Ectodermal cell (in vitro differentiated cells): ENCODE results near the gene DLX2.

Source experiments
- H3K27ac ChIP-seq: 2 replicates; pipeline ENCODE4 v1.7.0; 2013; ENCODE audit warnings: mild to moderate bottlenecking, low read depth, low read length; ENCODE audit not compliant: insufficient read depth, poor library complexity, severe bottlenecking
- H3K27me3 ChIP-seq: 2 replicates; pipeline ENCODE4 v1.7.0; 2013; ENCODE audit warnings: mild to moderate bottlenecking, low read length; ENCODE audit not compliant: insufficient read depth, control insufficient read depth, poor library complexity, severe bottlenecking
- H3K36me3 ChIP-seq: one replicate; pipeline ENCODE4 v1.7.0; 2013; ENCODE audit warnings: low read length; ENCODE audit not compliant: control insufficient read depth, insufficient read depth
- H3K4me1 ChIP-seq: one replicate; pipeline ENCODE4 v1.7.0; 2013; ENCODE audit warnings: low read length; ENCODE audit not compliant: control insufficient read depth, insufficient read depth
- H3K4me3 ChIP-seq: 2 replicates; pipeline ENCODE4 v1.7.0; 2013; ENCODE audit warnings: low read depth, low read length, control low read depth; ENCODE audit not compliant: insufficient read depth
- H3K9me3 ChIP-seq: 2 replicates; pipeline ENCODE4 v1.7.0; 2013; ENCODE audit warnings: mild to moderate bottlenecking, low read length, moderate library complexity; ENCODE audit not compliant: control insufficient read depth
- WGBS, 2 experiments: methylation state at CpG; one replicate each; pipeline ENCODE4 v1.1.7; 2013; ENCODE audit warnings: missing lambda C conversion rate in 2 of 2; 5-methylcytosine and 5-hydroxymethylcytosine counted together

Gene DLX2

DNA sequence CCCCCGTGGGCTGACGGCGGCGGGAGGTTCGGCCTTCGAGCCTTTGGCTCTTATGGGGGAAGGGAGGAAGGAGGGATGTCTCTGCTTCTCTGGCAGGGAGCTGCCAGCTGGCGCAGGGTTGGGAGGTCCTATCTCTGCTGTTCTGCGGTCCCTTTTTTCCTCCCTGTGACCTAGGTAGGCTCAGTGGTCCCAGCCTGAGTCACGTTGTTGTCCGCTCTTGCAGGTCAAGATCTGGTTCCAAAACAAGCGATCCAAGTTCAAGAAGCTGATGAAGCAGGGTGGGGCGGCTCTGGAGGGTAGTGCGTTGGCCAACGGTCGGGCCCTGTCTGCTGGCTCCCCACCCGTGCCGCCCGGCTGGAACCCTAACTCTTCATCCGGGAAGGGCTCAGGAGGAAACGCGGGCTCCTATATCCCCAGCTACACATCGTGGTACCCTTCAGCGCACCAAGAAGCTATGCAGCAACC lies 14.9 kb downstream of the DLX2 start:
- H3K4me1 ChIP-seq, result peaks cover 37% of the 10 kb centered on the region
- no peak overlapping the region for H3K27ac ChIP-seq
- no peaks in the 10 kb centered on the region for H3K36me3 ChIP-seq
- H3K4me3 ChIP-seq, result no peak overlapping the region
- 2% methylated on average over 23 of the region's 23 CpGs for WGBS, 2 experiments
- peaks cover 100% of the 10 kb centered on the region for H3K27me3 ChIP-seq
- H3K9me3 ChIP-seq, result no peaks in the 10 kb centered on the region

GRCh38 chr2:172087207-172087779 lies 15.4 kb downstream of the DLX2 start:
- H3K9me3 ChIP-seq, result no peaks in the 10 kb centered on the region
- H3K27ac ChIP-seq, result no peak overlapping the region
- H3K4me3 ChIP-seq, result peak overlapping the region; percentile 14
- H3K4me1 ChIP-seq, result peaks cover 37% of the 10 kb centered on the region
- no peaks in the 10 kb centered on the region for H3K36me3 ChIP-seq
- H3K27me3 ChIP-seq, result peaks cover 100% of the 10 kb centered on the region
- whole genome bisulfite sequencing, 2 experiments, result 1% methylated on average over 28 to 31 of the region's 31 CpGs

DNA sequence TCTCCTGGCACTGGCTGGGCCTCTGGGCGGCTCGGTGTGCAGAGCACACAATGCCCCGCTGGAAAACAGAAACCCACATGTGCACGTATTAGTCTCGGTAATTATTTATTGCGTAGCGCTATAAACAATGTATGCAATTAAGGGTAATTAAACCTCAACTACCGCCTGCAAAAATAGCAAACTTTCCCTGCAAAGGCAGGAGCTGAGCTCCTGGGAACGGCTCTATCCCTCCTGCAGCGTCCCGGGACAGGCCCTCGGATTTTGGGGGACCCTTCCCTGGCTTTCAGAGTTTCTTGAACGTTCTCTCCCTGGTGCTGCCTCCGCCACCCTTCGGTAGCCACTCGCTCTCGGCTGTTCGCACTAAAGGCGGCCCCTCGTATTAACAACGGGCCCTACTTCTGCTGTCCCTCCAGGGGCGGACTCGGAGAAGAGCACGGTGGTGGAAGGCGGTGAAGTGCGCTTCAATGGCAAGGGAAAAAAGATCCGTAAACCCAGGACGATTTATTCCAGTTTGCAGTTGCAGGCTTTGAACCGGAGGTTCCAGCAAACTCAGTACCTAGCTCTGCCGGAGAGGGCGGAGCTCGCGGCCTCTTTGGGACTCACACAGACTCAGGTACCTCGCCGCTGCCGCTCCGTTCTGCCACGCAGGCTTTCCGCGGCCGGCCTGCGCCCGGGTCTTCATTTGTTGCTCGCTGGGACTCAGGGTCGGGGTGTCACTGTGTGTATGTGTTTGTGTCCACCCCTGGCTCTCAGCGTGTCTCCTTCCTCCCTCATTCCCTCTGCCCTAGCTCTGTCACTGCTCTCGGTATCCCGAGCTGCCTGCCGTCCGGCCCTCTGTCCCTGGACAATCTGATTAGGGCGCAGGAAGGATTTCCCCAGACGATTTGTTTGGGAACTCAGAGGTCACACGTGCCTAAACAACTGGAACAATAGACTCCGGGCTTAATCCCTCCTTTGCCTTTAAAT lies 16.2 kb downstream of the DLX2 start:
- Histone ChIP-seq H3K27ac (no peak overlapping the region), H3K9me3 (no peaks in the 10 kb centered on the region), H3K36me3 (no peaks in the 10 kb centered on the region), H3K27me3 (peaks cover 100% of the 10 kb centered on the region), H3K4me3 (peak overlapping the region; percentile 8), H3K4me1 (peaks cover 37% of the 10 kb centered on the region)
- 1 to 2% methylated on average over 50 to 54 of the region's 54 CpGs for WGBS, 2 experiments

GRCh38 chr2:172085460-172086159 lies 17.1 kb downstream of the DLX2 start, which contains the start of gene DLX1:
Gene DLX1 (plus strand): TSS chr2:172085507. CDS start chr2:172085678, 171 bp downstream.
- Histone ChIP-seq H3K27ac (no peak within 1 kb of the TSS), H3K4me3 (peak within 1 kb of the TSS; percentile 31), H3K9me3 (no peaks in the 10 kb centered on the region), H3K36me3 (no peaks in the 10 kb centered on the region), H3K4me1 (peaks cover 42% of the 10 kb centered on the region), H3K27me3 (peaks cover 100% of the 10 kb centered on the region)
- WGBS, 2 experiments, result 1 to 2% methylated on average over 30 to 31 of the region's 34 CpGs

GRCh38 chr2:172084645-172085459 lies 17.8 kb downstream of the DLX2 start:
- H3K27me3 ChIP-seq, result peaks cover 100% of the 10 kb centered on the region
- H3K4me1 ChIP-seq, result peaks cover 42% of the 10 kb centered on the region
- no peak overlapping the region for H3K27ac ChIP-seq
- H3K36me3 ChIP-seq, result no peaks in the 10 kb centered on the region
- no peaks in the 10 kb centered on the region for H3K9me3 ChIP-seq
- H3K4me3 ChIP-seq, result peak overlapping the region; percentile 31
- WGBS, 2 experiments, result 0% methylated on average over 76 of the region's 76 CpGs

DNA sequence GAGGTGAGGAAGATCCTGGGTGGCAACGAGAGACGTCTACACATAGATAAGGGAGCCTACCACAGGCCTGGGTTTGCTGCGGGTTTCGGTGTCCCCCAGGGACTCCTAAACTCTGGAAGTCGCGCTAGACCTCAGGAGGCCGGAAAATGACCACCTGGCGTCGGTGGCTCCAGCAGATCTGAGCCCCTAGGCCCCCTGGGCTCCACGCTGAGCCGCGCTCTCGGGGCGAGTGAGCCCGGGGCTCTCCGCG lies 18.4 kb downstream of the DLX2 start:
- Histone ChIP-seq H3K9me3 (no peaks in the 10 kb centered on the region), H3K27ac (no peak overlapping the region), H3K4me3 (peak overlapping the region; percentile 31), H3K4me1 (peaks cover 42% of the 10 kb centered on the region), H3K36me3 (no peaks in the 10 kb centered on the region), H3K27me3 (peaks cover 100% of the 10 kb centered on the region)
- 1% methylated on average over 17 of the region's 17 CpGs for WGBS, 2 experiments

- WGBS, 2 experiments, result 3 to 4% methylated on average over 23 of the region's 23 CpGs
- Histone ChIP-seq H3K4me3 (no peak overlapping the region), H3K27me3 (peaks cover 100% of the 10 kb centered on the region), H3K36me3 (no peaks in the 10 kb centered on the region), H3K4me1 (peaks cover 42% of the 10 kb centered on the region), H3K9me3 (no peaks in the 10 kb centered on the region), H3K27ac (no peak overlapping the region)
Measured at GRCh38 chr2:172083628-172084394, 18.9 kb downstream of the DLX2 start.

GRCh38 chr2:172082944-172083627 lies 19.6 kb downstream of the DLX2 start:
- no peak overlapping the region for H3K4me3 ChIP-seq
- H3K36me3 ChIP-seq, result no peaks in the 10 kb centered on the region
- H3K27me3 ChIP-seq, result peaks cover 100% of the 10 kb centered on the region
- no peak overlapping the region for H3K27ac ChIP-seq
- 2 to 4% methylated on average over 42 of the region's 42 CpGs for WGBS, 2 experiments
- peaks cover 38% of the 10 kb centered on the region for H3K4me1 ChIP-seq
- no peaks in the 10 kb centered on the region for H3K9me3 ChIP-seq
